ENCODE results near the gene MNAT1. TPM values are rescaled to one million over a fixed set of nuclear protein-coding genes. Genes with fewer than 3 reads are reported as not detected.

The MNAT1 gene
- total RNA-seq (2022) (44.6 and 48.0 TPM in 2 replicates), Bru-seq, nascent RNA (percentile 87 among the genes with signal in this experiment), BruChase-seq, experiment 1, labeled RNA remaining after a 6-hour chase (percentile 73 among the genes with signal in this experiment), BruChase-seq, experiment 2, labeled RNA remaining after a 2-hour chase (percentile 74 among the genes with signal in this experiment)
- long read RNA-seq, transcript MNAT1-201 (8 exons, 2,635 nt) = major isoform, 64 of 75 reads
- long read RNA-seq, partial matches to known transcripts = 2 of 75 reads
- long read RNA-seq, other reads (novel, unspliced or antisense) = 6 of 75 reads

DNA sequence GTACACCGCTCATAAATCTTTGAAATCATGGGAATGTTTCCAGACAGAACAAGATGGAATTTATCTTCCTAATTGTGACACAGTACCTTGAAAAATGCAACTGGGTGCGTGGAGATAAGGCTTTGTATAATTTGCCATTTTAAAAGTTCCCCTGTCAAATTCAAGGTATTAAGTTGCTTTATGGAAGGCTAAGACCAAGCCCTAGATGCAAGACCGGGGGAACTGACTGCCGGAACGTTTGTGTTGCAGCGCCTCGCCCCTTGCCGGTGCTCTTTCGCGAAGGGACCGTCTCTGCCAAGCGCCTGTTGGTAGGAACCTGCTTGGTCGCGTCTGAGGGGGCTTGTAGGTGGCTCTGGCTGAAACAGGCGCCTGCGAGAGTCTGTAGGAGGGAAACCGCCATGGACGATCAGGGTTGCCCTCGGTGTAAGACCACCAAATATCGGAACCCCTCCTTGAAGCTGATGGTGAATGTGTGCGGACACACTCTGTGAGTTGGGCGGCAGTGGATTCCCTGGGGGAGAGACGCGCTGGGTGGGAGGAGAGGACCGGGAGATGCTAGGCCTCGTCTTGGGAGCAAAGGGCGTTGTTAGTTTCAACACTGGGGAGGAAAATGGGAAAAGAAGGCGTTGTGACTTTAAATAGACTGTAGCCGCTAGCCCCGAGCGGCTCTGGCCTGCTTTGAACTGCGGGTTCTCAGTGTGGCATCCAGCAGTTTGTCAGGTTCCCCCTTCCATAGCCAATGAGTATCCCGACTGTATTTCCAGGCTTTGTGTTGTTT lies at the start of gene MNAT1:
TSS of gene MNAT1 (plus strand) at position 297 of the 778 bp plus-strand sequence. CDS start at position 399, 102 bp downstream.
- TF ChIP-seq CTCF (IDR thresholded peaks at IDR 0.05; ENCODE audit: unreplicated experiment) = no peak
- CTCF ChIA-PET = interaction anchor here (0.9 kb wide), 1 partner anchor 11 kb away, joined by 5 read pairs; the partner anchor contains the start of gene SIX4
- H3K4me3 Mint-ChIP-seq (ENCODE audit: low read depth, unreplicated experiment) = peak within 1 kb of the TSS; percentile 81
- peak within 1 kb of the TSS; percentile 63 for H3K27ac Mint-ChIP-seq (ENCODE audit: unreplicated experiment)
- intact Hi-C loops (cut with micrococcal nuclease; ENCODE audit: unreplicated experiment) = loop anchor here (1.0 kb wide), 1 partner anchor 10 kb away; the partner anchor contains the start of gene SIX4
- no TSS peak for BruUV-seq (replicated peaks)
- no peaks in the 10 kb centered on the region for H3K9me3 Mint-ChIP-seq (ENCODE audit: low read depth, unreplicated experiment)
- peak; percentile 83 for DNase-seq
- peaks cover 8% of the 10 kb centered on the region for H3K4me1 Mint-ChIP-seq (ENCODE audit: low read depth, unreplicated experiment)
- peaks cover 16% of the 10 kb centered on the region for H3K36me3 Mint-ChIP-seq (ENCODE audit: insufficient read depth, unreplicated experiment)
- no peaks in the 10 kb centered on the region for H3K27me3 Mint-ChIP-seq (ENCODE audit: unreplicated experiment)

- H3K4me3 Mint-ChIP-seq (ENCODE audit: low read depth, unreplicated experiment) = no peak overlapping the region
- no peaks in the 10 kb centered on the region for H3K27me3 Mint-ChIP-seq (ENCODE audit: unreplicated experiment)
- no peak for DNase-seq
- no peak overlapping the region for H3K27ac Mint-ChIP-seq (ENCODE audit: unreplicated experiment)
- H3K36me3 Mint-ChIP-seq (ENCODE audit: insufficient read depth, unreplicated experiment) = no peaks in the 10 kb centered on the region
- no peak for TF ChIP-seq CTCF (IDR thresholded peaks at IDR 0.05; ENCODE audit: unreplicated experiment)
- CTCF ChIA-PET = no interaction called here
- H3K9me3 Mint-ChIP-seq (ENCODE audit: low read depth, unreplicated experiment) = no peaks in the 10 kb centered on the region
- H3K4me1 Mint-ChIP-seq (ENCODE audit: low read depth, unreplicated experiment) = peaks cover 9% of the 10 kb centered on the region
- no TSS peak for BruUV-seq (replicated peaks)
- intact Hi-C loops (cut with micrococcal nuclease; ENCODE audit: unreplicated experiment) = no loop called here
Observed at GRCh38 chr14:60686865-60687264, 47.7 kb upstream of the MNAT1 start.

GRCh38 chr14:60691383-60692113 lies 43.0 kb upstream of the MNAT1 start:
- H3K27ac Mint-ChIP-seq (ENCODE audit: unreplicated experiment) = no peak overlapping the region

More at GRCh38 chr14:60691383-60692113, 43.0 kb upstream of the MNAT1 start:
- no TSS peak for BruUV-seq (replicated peaks)
- Mint-ChIP-seq H3K4me3 (ENCODE audit: low read depth, unreplicated experiment) (no peak overlapping the region), H3K9me3 (ENCODE audit: low read depth, unreplicated experiment) (no peaks in the 10 kb centered on the region), H3K36me3 (ENCODE audit: insufficient read depth, unreplicated experiment) (no peaks in the 10 kb centered on the region), H3K27me3 (ENCODE audit: unreplicated experiment) (no peaks in the 10 kb centered on the region), H3K4me1 (ENCODE audit: low read depth, unreplicated experiment) (peaks cover 9% of the 10 kb centered on the region)
- intact Hi-C loops (cut with micrococcal nuclease; ENCODE audit: unreplicated experiment) = no loop called here
- DNase-seq = no peak
- CTCF ChIA-PET = interaction anchor here (1.2 kb wide), 2 partner anchors 8 to 41 kb away, joined by 4 to 5 read pairs; no protein-coding TSS in a partner anchor
- no peak for TF ChIP-seq CTCF (IDR thresholded peaks at IDR 0.05; ENCODE audit: unreplicated experiment)
